Renal cortical epithelial cell (primary cell): Measurements from ENCODE around the gene IFNGR1. TPM values are rescaled to one million over a fixed set of nuclear protein-coding genes. Genes with fewer than 3 reads are reported as not detected.
"Not testable (repeated sequence)": the region's sequence is repeated elsewhere in the genome, so short reads cannot be mapped to it uniquely, and the experiment has no call there.

Experiments
- DNase-seq: peaks from one replicate; pipeline ENCODE4 v3.0.0-alpha.2; 2011; ENCODE audit warnings: low read depth
- total RNA-seq: library from RNA; depleted of rRNA; stranded (reverse); fragments of >200 nt; gene quantifications from 2 replicates; pipeline ENCODE4 v1.2.3, GENCODE V29; 2014

The IFNGR1 gene
- total RNA-seq, 1 donor from 2014 or later: 124 TPM

- DNase-seq: no peak
These were observed 5.8 kb downstream of the IFNGR1 start for GRCh38 chr6:137213331-137213740.

- DNase-seq: no peak
These were observed 7.3 kb downstream of the IFNGR1 start for GRCh38 chr6:137211910-137212309.

GRCh38 chr6:137210903-137211302, 8.3 kb downstream of the IFNGR1 start:
- peak; percentile 62 for DNase-seq

GRCh38 chr6:137208279-137208678, 10.9 kb downstream of the IFNGR1 start:
- no peak for DNase-seq

- not testable (repeated sequence) for DNase-seq
These were observed 11.7 kb downstream of the IFNGR1 start for GRCh38 chr6:137207457-137207856.

GRCh38 chr6:137206577-137206976, 12.6 kb downstream of the IFNGR1 start:
- no peak for DNase-seq

- DNase-seq: no peak
These were observed 15.9 kb downstream of the IFNGR1 start for GRCh38 chr6:137203256-137203655.

- no peak for DNase-seq
These were observed 17.1 kb downstream of the IFNGR1 start for GRCh38 chr6:137202078-137202477.

GRCh38 chr6:137201006-137201405, 18.2 kb downstream of the IFNGR1 start:
- DNase-seq: no peak

GRCh38 chr6:137200288-137200687, 18.9 kb downstream of the IFNGR1 start:
- DNase-seq: no peak

GRCh38 chr6:137197684-137198645, 21.2 kb downstream of the IFNGR1 start:
- DNase-seq: no peak

- DNase-seq: no peak
These were observed 25.7 kb downstream of the IFNGR1 start for GRCh38 chr6:137193256-137194070.

GRCh38 chr6:137192821-137193220, 26.4 kb downstream of the IFNGR1 start:
- no peak for DNase-seq

- no peak for DNase-seq
These were observed 27.5 kb downstream of the IFNGR1 start for GRCh38 chr6:137191670-137192069.

- no peak for DNase-seq
These were observed 27.9 kb downstream of the IFNGR1 start for GRCh38 chr6:137191236-137191635.

- no peak for DNase-seq
These were observed 28.5 kb downstream of the IFNGR1 start for GRCh38 chr6:137190583-137191094.

GRCh38 chr6:137188855-137189254, 30.3 kb downstream of the IFNGR1 start:
- DNase-seq: no peak

- no peak for DNase-seq
These were observed 33.9 kb downstream of the IFNGR1 start for GRCh38 chr6:137185290-137185689.

- DNase-seq: no peak
These were observed 36.5 kb downstream of the IFNGR1 start for GRCh38 chr6:137182654-137183073.

GRCh38 chr6:137181891-137182653, 37.1 kb downstream of the IFNGR1 start:
- DNase-seq: no peak

GRCh38 chr6:137177611-137178010, 41.6 kb downstream of the IFNGR1 start:
- no peak for DNase-seq

- no peak for DNase-seq
These were observed 42.5 kb downstream of the IFNGR1 start for GRCh38 chr6:137176729-137177128.
